B cell (primary cell): ENCODE data around the gene SYNE1.

Experiments used
- CTCF ChIP-seq: fragments of 200-600 bp; IDR thresholded peaks from one replicate; pipeline ENCODE4 v1.8.0; 2022; ENCODE audit warnings: antibody characterized with exemption, mild to moderate bottlenecking
- EZH2 ChIP-seq: IDR thresholded peaks from 2 replicates; pipeline ENCODE4 v1.6.1; 2012; ENCODE audit warnings: borderline replicate concordance, low read depth, mild to moderate bottlenecking, moderate library complexity, low read length; ENCODE audit not compliant: insufficient read depth, poor library complexity, severe bottlenecking

- TF ChIP-seq CTCF: no peak
- no peak for TF ChIP-seq EZH2
Observed at GRCh38 chr6:152155792-152156191, 481.4 kb downstream of the SYNE1 start.
